CD4-positive, CD25-positive, alpha-beta regulatory T cell (primary cell): ENCODE results near the gene UBA52. TPM values are rescaled to one million over a fixed set of nuclear protein-coding genes. Genes with fewer than 3 reads are reported as not detected.

Experiments
- ATAC-seq, 2 donors: fragments of 150-1000 bp; cut with Tn5 transposase; one replicate each; pipeline ENCODE4 v1.10.0; 2021; ENCODE audit warnings: low read depth in 2 of 2, moderate number of reproducible peaks in 2 of 2, moderate library complexity in 1 of 2
- DNase-seq, 3 donors: peaks; one replicate each; pipeline versions ENCODE4 v3.0.0 to v3.0.0-alpha.2; 2012 to 2022; ENCODE audit warnings: mixed read lengths in 1 of 3
- H3K27ac ChIP-seq: one replicate; pipeline ENCODE4 v1.7.0; 2013; ENCODE audit warnings: mild to moderate bottlenecking, low read length; ENCODE audit not compliant: insufficient read depth, poor library complexity, severe bottlenecking
- H3K27me3 ChIP-seq: one replicate; pipeline ENCODE4 v1.7.0; 2013; ENCODE audit warnings: low read length; ENCODE audit not compliant: control insufficient read depth, insufficient read depth
- H3K36me3 ChIP-seq: one replicate; pipeline ENCODE4 v1.7.0; 2013; ENCODE audit warnings: mild to moderate bottlenecking, low read length, moderate library complexity; ENCODE audit not compliant: control insufficient read depth, insufficient read depth
- H3K4me1 ChIP-seq: 2 replicates; pipeline ENCODE4 v1.7.0; 2013; ENCODE audit warnings: mild to moderate bottlenecking, low read length; ENCODE audit not compliant: insufficient read depth, control insufficient read depth, poor library complexity, severe bottlenecking
- H3K4me3 ChIP-seq: one replicate; pipeline ENCODE4 v1.7.0; 2013; ENCODE audit warnings: low read depth, mild to moderate bottlenecking, low read length, moderate library complexity
- H3K9me3 ChIP-seq, 2 experiments: 1 replicate in 1 of 2; 2 replicates in 1 of 2; pipeline ENCODE4 v1.7.0; 2013; ENCODE audit warnings: low read length in 2 of 2, mild to moderate bottlenecking in 1 of 2, moderate library complexity in 1 of 2; ENCODE audit not compliant: control insufficient read depth in 2 of 2
- H3K27ac Mint-ChIP-seq, 3 donors: one replicate each; pipeline ENCODE4 v1.8.0; 2020 to 2022; ENCODE audit warnings: mild to moderate bottlenecking in 3 of 3, mixed read lengths in 3 of 3, moderate library complexity in 2 of 3
- H3K27me3 Mint-ChIP-seq: one replicate; pipeline ENCODE4 v1.8.0; 2022; ENCODE audit warnings: mild to moderate bottlenecking, mixed read lengths
- H3K36me3 Mint-ChIP-seq: one replicate; pipeline ENCODE4 v1.8.0; 2020; ENCODE audit warnings: mixed read lengths
- H3K4me1 Mint-ChIP-seq, 4 donors: one replicate each; pipeline ENCODE4 v1.8.0; 2020 to 2022; ENCODE audit warnings: mixed read lengths in 4 of 4, mild to moderate bottlenecking in 1 of 4
- H3K4me3 Mint-ChIP-seq, 4 donors: one replicate each; pipeline ENCODE4 v1.8.0; 2020 to 2022; ENCODE audit warnings: mild to moderate bottlenecking in 4 of 4, mixed read lengths in 4 of 4, moderate library complexity in 3 of 4
- H3K9me3 Mint-ChIP-seq, 7 donors: one replicate each; pipeline ENCODE4 v1.8.0; 2020 to 2022; ENCODE audit warnings: mixed read lengths in 7 of 7, mild to moderate bottlenecking in 3 of 7, moderate library complexity in 2 of 7
- polyA plus RNA-seq, 4 donors: library from polyadenylated mRNA; unstranded; fragments of 300-500 nt; fragmentation: Illumina TruSeq; gene quantifications; one replicate each; pipeline ENCODE4 v1.2.3, GENCODE V29; 2021
- total RNA-seq: library from RNA; stranded (reverse); gene quantifications from one replicate; pipeline ENCODE4 v1.2.3, GENCODE V29; 2022

UBA52 gene
- total and polyA plus RNA-seq, 5 donors from 2014 or later = 1,213 to 1,759 (median 1,556) TPM

- Mint-ChIP-seq H3K36me3 (peaks cover 3% of the 10 kb centered on the region), H3K27ac (no peak overlapping the region), H3K27me3 (peaks cover 82% of the 10 kb centered on the region), H3K4me1 (peaks cover 0 to 26% (median 4%) of the 10 kb centered on the region in 4 donors), H3K4me3 (peak overlapping the region; percentile 38 to 82 (median 65)), H3K9me3 (peaks cover 0 to 2% (median 0%) of the 10 kb centered on the region in 7 donors)
- H3K27me3 ChIP-seq = peaks cover 24% of the 10 kb centered on the region
- peak overlapping the region; percentile 26 for H3K4me3 ChIP-seq
- no peaks in the 10 kb centered on the region for H3K36me3 ChIP-seq
- DNase-seq (no peak), ATAC-seq (no peak)
- H3K4me1 ChIP-seq = peaks cover 37% of the 10 kb centered on the region
- H3K9me3 ChIP-seq = no peaks in the 10 kb centered on the region
- no peak overlapping the region for H3K27ac ChIP-seq
Measured at GRCh38 chr19:18612051-18612771, 40.6 kb downstream of the UBA52 start.

- Mint-ChIP-seq H3K36me3 (peaks cover 3% of the 10 kb centered on the region), H3K4me1 (peaks cover 0 to 24% (median 4%) of the 10 kb centered on the region in 4 donors), H3K27me3 (peaks cover 81% of the 10 kb centered on the region), H3K4me3 (peak within 1 kb of the TSS; percentile 68 to 84 (median 79)), H3K9me3 (peaks cover 0 to 2% (median 0%) of the 10 kb centered on the region in 7 donors), H3K27ac (no peak within 1 kb of the TSS)
- Histone ChIP-seq H3K36me3 (no peaks in the 10 kb centered on the region), H3K9me3 (no peaks in the 10 kb centered on the region), H3K27ac (no peak within 1 kb of the TSS), H3K4me1 (peaks cover 33% of the 10 kb centered on the region), H3K27me3 (peaks cover 24% of the 10 kb centered on the region), H3K4me3 (peak within 1 kb of the TSS; percentile 26)
- ATAC-seq (peak in 1 of 2 donors; percentile 40), DNase-seq (peak in 2 of 3 donors; percentile 42 to 53)
Measured at GRCh38 chr19:18612772-18613588, 41.3 kb downstream of the UBA52 start, which contains the start of gene TMEM59L. Gene TMEM59L, plus strand, starts transcription at chr19:18612870. Its CDS starts 89 bp downstream, at chr19:18612959.

GRCh38 chr19:18613589-18614234, 42.1 kb downstream of the UBA52 start:
- Mint-ChIP-seq H3K4me1 (peaks cover 0 to 24% (median 4%) of the 10 kb centered on the region in 4 donors), H3K4me3 (peak overlapping the region; percentile 67 to 88 (median 74)), H3K36me3 (peaks cover 3% of the 10 kb centered on the region), H3K27ac (no peak overlapping the region), H3K27me3 (peaks cover 78% of the 10 kb centered on the region), H3K9me3 (peaks cover 0 to 1% (median 0%) of the 10 kb centered on the region in 7 donors)
- Histone ChIP-seq H3K27me3 (peaks cover 22% of the 10 kb centered on the region), H3K4me1 (peaks cover 33% of the 10 kb centered on the region), H3K36me3 (no peaks in the 10 kb centered on the region), H3K9me3 (no peaks in the 10 kb centered on the region), H3K4me3 (no peak overlapping the region), H3K27ac (no peak overlapping the region)
- DNase-seq = no peak
- ATAC-seq = no peak

- Mint-ChIP-seq H3K4me3 (no peak overlapping the region), H3K4me1 (peaks cover 0 to 22% (median 4%) of the 10 kb centered on the region in 4 donors), H3K9me3 (peaks cover 0 to 1% (median 0%) of the 10 kb centered on the region in 7 donors), H3K27ac (no peak overlapping the region), H3K27me3 (peaks cover 62% of the 10 kb centered on the region), H3K36me3 (no peaks in the 10 kb centered on the region)
- no peaks in the 10 kb centered on the region for H3K9me3 ChIP-seq
- no peaks in the 10 kb centered on the region for H3K36me3 ChIP-seq
- ATAC-seq = no peak
- no peak overlapping the region for H3K4me3 ChIP-seq
- peaks cover 27% of the 10 kb centered on the region for H3K4me1 ChIP-seq
- no peak for DNase-seq
- peaks cover 10% of the 10 kb centered on the region for H3K27me3 ChIP-seq
- no peak overlapping the region for H3K27ac ChIP-seq
Measured at GRCh38 chr19:18616023-18616422, 44.4 kb downstream of the UBA52 start.

DNA sequence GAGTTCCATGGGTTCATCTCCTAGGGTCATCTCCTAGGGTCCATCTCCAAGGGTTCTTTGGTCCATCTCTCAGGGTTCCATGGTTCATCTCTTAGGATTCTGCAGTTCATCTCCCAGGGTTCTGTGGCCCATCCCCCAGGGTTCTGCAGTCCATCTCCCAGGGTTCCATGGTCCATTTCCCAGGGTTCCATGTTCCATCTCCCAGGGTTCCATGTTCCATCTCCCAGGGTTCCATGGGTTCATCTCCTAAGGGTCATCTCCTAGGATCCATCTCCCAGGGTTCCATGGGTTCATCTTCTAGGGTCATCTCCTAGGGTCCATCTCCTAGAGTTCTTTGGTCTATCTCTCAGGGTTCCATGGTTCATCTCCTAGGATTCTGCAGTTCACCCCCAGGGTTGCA, 45.9 kb downstream of the UBA52 start:
- Mint-ChIP-seq H3K36me3 (no peaks in the 10 kb centered on the region), H3K4me3 (no peak overlapping the region), H3K27ac (no peak overlapping the region), H3K9me3 (peaks cover 0 to 1% (median 0%) of the 10 kb centered on the region in 7 donors), H3K27me3 (peaks cover 53% of the 10 kb centered on the region), H3K4me1 (peaks cover 0 to 11% (median 0%) of the 10 kb centered on the region in 4 donors)
- no peak overlapping the region for H3K4me3 ChIP-seq
- H3K9me3 ChIP-seq = no peaks in the 10 kb centered on the region
- no peaks in the 10 kb centered on the region for H3K36me3 ChIP-seq
- no peak overlapping the region for H3K27ac ChIP-seq
- peaks cover 6% of the 10 kb centered on the region for H3K27me3 ChIP-seq
- ATAC-seq (no peak), DNase-seq (no peak)
- H3K4me1 ChIP-seq = peaks cover 13% of the 10 kb centered on the region

DNA sequence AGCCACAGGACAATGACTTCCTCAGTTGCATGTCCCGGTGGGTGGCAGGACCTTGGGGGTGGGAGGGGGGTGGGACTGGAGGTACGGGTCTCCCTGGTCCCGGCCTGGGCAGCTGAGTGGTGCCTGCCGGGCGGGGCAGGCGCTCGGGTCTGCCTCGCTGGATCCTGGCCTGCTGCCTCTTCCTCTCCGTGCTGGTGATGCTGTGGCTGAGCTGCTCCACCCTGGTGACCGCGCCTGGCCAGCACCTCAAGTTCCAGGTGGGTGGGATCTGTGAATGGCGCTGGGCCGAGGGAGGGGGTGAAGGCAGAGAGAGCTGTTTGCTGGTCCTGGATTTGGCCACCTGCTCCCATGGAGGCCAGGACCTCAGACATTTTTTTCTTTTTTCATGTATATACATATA, 46.6 kb downstream of the UBA52 start:
- H3K4me1 Mint-ChIP-seq = peaks cover 0 to 8% (median 0%) of the 10 kb centered on the region in 4 donors
- H3K27me3 ChIP-seq = peaks cover 4% of the 10 kb centered on the region
- H3K4me3 Mint-ChIP-seq = no peak overlapping the region

GRCh38 chr19:18620311-18620710, 48.7 kb downstream of the UBA52 start:
- Histone ChIP-seq H3K27me3 (peaks cover 2% of the 10 kb centered on the region), H3K4me1 (no peaks in the 10 kb centered on the region), H3K27ac (no peak overlapping the region), H3K9me3 (no peaks in the 10 kb centered on the region), H3K36me3 (no peaks in the 10 kb centered on the region), H3K4me3 (no peak overlapping the region)
- no peaks in the 10 kb centered on the region for H3K4me1 Mint-ChIP-seq
- no peak for DNase-seq
- peaks cover 0 to 1% (median 0%) of the 10 kb centered on the region in 7 donors for H3K9me3 Mint-ChIP-seq
- no peaks in the 10 kb centered on the region for H3K36me3 Mint-ChIP-seq
- no peak overlapping the region for H3K27ac Mint-ChIP-seq
- H3K27me3 Mint-ChIP-seq = peaks cover 39% of the 10 kb centered on the region
- peak overlapping the region in 1 of 4 donors; percentile 61 for H3K4me3 Mint-ChIP-seq
- no peak for ATAC-seq

More for the DNA sequence above, 46.6 kb downstream of the UBA52 start:
- ATAC-seq (no peak), DNase-seq (no peak)
- no peaks in the 10 kb centered on the region for H3K9me3 ChIP-seq
- H3K4me3 ChIP-seq = no peak overlapping the region
- H3K36me3 ChIP-seq = no peaks in the 10 kb centered on the region
- Mint-ChIP-seq H3K27me3 (peaks cover 53% of the 10 kb centered on the region), H3K36me3 (no peaks in the 10 kb centered on the region), H3K27ac (no peak overlapping the region), H3K9me3 (peaks cover 0 to 1% (median 0%) of the 10 kb centered on the region in 7 donors)
- peaks cover 6% of the 10 kb centered on the region for H3K4me1 ChIP-seq
- no peak overlapping the region for H3K27ac ChIP-seq
